ENCODE results near the gene TGM2.

TGM2 gene

DNA sequence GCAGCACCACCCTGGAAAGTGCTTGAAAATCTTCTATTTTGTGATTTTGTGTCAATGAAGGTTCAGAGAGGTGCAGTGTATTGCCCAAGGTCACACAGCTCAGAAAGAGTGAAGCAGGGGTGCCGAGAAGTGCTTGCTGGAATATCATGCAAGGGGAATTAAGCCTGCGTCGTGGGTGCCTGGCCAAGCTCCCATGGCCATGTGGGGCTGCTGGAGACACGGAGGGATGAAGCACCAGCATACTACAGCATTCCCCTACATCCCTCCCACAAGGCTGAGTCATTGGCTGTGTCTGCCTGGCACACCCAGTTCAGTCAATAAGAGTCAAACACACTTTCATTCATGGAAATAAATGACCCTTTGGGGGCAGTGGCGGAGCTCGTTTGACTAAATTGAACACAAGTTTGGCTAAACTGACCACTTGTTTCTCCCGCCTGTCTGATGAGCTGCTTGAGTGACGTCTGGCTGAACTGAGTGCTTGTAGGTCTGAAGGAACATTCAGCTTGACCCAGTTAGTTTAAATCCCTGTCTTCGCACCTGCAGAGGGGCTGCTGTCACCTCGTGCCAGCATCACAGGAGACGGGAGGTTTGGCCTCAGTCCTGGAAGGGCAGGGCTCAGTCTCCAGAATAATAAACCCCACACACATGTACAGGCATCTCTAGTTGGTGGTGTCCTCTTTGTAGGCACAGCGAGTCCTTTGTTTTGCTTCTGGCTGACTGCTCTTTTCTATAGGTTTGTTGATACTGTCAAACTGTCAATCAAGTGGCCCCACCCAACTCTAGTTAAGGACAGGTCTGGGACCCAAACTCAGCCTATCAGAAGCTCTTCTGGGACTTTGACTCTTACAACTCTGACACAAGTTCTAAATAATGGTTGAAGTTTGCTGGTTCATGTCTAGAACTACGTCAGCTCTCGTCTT lies 8.4 kb upstream of the TGM2 start:
- DNase-seq = no peak

DNA sequence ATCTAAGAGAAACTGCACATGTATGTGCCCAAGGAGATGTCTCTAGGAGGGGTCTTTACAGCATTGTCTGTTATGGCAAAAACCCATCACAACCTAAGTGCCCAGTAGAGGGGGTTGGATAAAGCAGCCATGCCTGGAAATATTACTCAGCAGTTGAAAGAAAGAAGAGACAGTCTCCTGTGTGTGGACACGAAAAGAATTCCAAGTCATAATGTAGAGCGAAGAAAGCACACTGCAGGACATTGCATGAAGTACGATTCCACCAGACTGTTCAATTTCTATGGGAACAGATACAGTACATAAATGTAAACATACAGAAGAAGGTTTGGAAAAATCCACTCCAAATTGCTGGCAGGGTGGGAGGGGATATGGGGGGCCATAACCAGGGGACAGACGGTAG lies 7.3 kb upstream of the TGM2 start:
- DNase-seq = no peak

DNA sequence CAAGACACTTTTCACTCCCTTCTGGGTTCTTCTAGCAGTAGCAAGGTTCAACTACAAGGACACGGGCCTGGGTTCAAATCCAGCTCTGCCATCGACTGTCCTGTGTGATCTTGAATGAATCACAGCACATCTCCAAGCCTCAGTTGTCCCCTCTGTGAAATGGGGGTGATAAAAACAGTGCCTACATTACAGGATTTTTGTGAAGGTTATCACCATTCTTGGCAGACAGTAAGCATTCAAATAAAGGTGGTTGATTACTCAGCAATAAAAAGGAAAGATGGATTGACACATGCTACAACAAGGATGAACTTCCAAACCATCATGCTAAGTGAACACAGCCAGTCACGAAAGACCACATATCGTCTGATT lies 6.6 kb upstream of the TGM2 start:
- no peak for DNase-seq

DNA sequence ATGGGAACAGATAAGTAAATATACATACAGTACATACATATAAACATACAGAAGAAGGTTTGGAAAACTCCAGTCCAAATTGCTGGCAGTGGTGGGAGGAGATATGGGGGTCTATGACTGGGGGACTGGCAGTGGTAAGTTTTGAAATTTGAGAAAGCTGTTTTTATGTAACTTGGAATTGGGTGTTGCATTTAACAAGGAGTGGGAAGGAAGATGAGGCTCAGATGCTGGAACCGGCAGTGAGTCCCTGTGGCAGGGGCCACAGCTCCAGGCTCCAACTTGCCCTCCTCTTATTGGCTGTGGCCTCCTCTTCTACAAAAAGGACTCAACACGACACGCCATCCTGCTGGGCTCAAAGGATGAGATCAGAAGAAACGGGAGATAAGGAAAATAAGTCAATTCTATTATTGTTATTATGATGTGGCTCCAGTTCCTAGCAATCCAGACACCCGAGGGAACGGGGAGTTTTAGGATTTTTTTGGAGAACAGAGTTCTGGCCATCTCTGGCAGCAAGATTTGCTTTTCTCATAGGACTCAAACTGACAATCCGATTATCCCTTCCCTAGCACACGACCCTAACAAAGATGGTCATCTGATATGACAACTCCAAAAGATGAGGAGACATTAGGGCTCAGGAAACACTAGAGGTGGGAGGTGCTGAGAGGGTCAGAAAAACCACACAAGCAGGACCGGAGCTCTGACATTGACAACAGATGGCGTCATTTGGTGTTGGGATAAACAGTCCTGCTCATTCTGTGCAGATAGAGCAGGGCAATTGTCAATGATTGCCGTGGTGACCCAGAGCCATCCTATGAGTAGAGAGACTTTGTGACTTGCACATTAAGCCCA lies 6.0 kb upstream of the TGM2 start:
- DNase-seq = no peak

DNA sequence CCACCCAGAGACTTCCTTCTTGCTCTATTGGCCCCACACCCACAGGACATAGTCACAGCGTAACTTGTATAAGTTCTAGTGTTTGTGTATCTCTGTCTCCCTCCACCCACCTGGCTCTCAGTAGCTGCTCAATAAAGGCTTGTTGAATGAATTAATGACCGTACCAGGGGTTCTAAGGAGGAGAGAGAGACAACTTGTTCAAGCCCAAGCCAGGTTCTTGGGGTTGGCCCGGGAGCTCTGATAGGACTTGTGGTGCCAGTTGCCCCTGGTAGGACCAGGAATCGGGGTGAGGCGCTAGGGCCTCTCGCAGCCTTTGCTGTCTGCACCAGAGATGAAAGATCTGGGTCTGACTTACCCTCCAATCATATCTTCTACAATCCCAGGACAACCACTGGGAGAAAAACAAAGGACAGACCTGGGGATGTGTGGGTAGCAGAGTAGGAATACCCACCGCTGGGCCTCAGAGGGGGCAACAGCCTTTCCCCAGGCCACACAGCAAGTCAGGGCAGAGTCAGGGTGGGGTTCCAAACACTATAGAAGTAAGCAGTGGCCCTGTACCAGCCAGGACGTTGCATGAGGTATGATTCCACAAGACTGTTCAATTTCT lies 5.3 kb upstream of the TGM2 start:
- DNase-seq = no peak

DNA sequence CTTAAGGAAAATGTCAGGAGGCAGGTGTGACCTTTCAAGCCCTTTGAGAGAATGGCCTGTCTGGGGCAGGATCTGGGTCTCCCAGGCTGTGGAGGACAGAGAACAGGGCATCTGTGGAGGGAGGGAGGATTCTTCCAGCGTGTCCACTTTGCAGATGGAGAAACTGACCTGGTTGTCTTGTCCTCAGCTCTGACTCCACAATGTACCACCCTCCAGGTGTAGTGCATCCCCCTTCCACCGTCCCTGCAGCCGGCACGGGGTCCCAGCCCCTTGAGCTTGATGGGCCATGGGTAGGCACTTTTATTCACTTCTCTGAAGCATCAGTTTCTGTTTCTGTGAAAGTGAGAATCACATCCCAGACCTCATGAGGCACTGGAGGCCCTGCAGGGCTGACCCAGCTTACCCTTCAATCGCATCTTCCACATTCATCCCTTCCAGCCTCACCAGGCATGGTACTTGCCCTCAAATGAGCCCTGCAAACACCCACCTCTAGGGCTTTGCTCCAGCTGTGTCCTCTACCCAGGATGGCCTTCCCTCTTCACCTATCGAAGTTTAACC lies 4.6 kb upstream of the TGM2 start:
- no peak for DNase-seq

DNA sequence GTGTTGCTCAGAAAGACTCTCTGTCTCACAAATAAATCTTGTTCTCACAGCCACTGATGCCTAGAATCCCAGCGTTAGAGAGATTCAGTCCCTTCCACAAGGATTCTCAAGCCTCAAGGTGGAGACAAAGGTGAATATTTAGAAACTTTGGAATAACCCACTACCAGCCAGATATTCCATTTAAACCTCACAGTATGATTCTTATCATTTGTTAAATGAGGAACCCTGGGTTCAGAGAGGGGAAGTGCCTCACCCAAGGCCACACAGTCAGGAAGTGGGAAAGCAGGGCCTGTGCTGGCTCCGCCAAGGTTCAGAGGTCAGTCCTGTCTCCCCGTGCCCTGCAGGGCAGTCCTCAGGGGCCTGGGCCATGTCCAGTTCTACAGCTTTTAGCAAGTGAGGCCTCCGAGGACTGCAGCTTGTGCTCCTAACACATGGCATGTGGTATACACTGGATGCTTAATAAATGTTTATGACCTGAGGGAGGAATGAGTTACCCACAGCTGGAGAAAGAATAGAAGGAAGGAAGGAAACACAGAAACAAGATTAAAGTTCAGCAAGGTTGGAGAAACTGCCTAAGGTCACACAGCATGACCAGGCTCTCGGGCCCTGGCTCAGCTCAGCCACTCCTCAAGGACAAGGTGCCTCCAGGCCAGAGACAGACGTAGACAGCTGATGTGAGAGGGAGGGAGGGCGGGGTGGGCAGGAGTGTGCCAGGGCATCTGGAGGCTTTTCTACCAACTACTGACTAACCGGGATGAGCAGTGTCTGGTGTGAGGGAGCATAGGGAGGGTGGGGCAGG lies 3.9 kb upstream of the TGM2 start:
- DNase-seq = no peak

DNA sequence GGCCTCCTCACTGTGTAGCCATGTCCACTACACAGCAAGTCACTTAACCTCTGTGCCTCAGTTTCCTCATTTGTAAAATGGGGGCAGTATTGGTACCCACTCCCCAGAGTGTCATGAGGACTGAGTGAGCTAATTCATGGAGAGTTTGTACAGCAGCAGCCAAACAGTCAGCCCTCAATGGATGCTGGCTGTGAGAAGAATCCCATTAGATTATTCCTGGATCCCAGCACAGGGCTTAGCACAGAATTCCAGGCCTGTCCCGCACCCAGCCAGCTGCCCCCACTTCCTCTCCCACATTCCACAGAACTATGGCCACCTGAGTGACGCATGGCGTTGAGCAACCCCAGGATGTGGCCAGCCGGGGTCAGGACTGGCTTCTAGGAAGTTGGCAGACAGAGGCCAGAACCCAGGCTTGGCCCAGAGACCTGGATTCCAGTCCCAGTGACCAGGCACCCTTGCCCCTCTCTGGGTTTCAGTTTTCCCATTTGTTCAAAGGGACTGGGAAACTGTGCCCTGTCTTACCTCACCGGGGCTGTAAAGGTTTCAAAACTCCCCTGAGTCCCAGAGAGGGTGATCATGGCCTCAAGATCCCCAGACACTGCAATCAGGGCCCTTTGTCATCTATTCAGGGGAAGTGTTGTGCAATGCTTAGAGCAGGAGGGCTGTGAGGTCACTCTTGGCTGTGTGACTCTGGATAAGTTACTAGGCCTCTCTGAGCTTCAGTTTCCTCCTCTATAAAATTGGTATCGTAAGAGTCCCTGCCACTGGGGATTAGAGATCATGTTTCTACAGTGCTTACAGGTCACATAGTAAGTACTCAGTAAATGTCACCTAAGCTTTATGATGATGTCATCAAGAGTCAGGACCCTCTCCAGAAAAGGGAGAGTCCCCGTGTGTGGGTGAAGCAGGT lies 3.0 kb upstream of the TGM2 start:
- no peak for DNase-seq

DNA sequence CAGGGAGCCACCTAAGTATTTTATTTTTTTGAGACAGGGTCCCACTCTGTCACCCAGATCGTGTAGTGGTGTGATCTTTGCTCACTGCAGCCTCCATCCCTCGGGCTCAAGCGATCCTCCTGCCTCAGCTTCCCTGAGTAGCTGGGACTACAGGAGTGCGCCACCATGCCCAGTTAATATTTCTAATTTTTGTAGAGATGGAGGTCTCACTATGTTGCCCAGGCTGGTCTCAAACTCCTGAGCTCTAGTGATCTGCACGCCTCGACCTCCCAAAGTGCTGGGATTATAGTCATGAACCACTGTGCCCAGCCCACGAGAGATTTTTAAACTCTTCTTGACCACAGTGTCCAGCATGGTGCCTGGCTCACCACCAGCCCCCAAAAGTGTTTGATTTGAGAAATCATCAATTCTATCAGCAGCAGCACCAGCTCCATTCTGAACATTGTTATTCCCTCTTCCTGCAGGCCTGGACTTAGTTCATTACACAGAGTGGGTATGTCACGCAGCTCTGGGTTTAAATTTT lies 2.3 kb upstream of the TGM2 start:
- no peak for DNase-seq

DNA sequence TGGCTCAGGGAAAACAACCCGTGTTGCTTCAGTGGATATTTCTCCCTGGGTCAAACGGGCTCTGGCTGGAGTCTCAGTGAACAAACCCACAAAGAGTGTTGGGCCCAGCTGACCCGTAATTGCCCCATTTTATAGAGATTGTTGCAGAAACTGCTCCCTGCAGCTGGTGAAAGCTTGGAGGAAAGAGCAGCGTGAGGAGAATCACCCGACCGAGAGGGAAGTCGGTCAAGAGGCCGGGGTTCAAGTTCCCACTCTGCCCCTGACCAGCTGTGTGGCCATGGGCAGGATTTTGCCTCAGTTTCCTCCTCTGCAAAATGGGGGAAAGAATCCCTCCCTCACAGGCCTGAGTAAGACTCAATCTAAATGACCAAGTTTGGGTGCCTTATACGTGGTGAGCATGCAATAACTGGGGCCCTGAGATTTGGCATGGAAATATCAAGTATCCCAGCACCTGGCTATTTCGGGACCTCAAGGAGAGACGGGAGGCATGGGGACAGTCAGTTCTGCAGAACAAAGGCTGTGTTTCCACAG lies 1.7 kb upstream of the TGM2 start:
- DNase-seq = no peak

DNA sequence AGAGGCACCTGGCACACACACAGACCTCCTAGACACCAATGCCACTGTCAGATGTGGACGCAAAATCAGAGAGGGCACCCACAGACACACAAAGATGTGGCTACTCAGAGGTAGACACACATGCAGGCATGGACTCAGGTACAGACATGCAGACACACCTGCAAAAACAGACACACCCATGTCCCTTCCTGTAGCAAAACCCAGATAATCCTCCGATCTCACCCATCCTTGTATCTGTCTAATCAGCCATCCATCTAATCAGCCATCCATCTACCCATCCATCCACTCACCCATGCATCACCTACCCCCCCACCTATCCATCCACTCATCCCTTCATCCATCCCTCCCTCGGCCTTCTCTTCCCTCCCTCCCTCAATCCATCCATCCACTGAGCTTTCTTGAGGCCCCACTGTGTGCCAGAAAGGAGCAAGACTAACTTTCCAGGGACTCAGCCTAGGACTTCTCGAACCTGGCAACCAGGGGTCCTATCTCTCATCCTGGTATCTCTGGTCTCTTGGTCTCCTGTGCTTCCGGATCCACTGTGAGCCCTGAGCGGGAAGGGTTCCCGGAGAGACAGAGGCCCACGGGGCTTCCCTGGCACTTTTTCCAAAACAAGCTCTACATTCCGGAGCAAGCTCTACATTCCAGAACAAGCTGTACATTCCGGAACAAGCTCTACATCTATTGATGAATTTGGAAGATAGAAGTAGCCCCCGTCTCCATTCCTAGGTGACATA lies 1.1 kb upstream of the TGM2 start:
- DNase-seq = no peak

DNA sequence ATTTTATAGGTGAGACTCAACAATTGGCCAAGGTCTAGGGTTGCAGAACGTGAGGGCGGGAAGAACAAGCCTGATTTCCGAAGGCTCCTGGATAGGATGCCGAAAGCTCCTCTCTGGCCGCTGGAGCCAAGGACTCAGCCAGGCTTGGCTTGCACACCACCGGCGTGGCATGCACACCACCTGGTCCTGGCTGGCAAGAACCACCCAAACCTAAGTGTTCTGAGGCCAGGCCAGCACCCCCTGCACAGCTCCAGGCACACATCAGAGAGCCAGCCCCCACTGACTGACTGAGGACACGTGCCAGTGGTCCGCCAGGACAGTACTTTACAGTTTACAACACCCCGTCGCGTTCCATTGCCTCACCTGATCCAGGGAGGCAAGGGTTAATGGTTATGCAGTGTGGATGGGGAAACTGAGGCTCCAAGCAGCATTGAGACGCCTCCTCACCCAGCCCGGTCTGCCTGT lies 414 bp downstream of the TGM2 start:
- DNase-seq = no peak

DNA sequence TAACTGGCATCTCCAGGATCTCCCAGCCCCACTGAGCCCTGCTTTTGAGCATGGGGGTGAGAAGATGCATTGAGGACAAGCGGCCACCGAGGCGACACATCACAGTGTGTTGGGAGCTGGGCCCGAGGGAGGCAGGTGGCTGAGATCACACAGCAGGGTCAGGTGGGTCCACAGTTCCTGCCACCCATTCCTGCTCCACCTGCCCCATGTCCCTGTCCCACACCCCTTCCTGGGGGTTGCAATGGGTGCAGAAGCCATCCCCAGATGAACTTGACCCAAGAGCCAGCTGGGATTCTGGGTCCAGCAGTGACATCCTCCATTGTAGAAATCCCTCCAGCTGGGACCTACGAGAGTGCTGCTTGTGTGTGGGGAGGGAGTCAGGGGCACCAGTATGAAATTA lies 1.0 kb downstream of the TGM2 start:
- DNase-seq = no peak

DNA sequence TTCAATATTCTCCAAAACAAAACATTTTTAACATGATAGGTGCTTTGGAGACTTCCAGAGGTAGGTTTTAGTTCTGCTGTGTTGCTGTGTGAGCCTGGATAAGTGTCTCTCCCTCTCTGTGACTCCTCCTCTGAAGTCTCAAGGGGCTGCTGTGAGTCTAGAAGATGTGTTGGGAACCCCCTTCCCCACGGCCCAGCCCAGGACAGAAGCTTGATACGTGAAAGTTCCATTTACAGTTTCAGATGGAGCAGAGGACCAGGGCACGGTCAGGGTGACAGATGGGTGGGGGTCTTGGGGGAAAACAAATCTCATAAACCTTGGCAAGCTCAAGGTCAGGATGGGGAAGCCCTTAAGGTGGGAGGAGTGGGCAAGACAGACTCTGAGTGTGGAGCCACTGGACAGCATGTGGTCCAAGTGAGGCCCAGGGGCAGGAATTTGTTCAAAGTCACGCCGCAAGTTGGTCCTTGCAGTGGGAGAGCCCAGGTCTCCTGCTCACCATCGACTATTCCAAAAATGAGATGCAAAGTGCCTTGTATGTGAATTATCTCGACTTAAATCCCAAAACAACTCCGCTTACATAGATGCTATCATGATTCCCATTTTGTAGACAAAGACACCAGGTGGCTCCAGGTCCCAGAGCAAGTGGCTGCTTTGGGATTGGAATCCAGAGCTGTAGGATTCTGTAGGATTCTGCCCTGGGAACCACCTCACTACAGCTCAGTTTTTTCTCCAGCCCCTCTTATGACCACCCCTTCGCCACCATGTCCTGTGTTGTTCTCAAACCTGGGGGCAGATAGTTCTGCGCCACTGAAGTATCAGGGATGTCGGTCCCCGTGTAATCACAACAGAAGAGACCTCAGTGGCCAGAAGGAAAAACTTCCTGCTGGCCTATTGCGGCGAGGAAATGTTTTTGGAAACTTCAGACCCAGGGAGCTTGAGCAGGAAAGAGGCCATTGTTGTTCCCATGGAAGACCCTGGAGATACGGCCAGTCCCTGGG lies 1.9 kb downstream of the TGM2 start:
- no peak for DNase-seq

DNA sequence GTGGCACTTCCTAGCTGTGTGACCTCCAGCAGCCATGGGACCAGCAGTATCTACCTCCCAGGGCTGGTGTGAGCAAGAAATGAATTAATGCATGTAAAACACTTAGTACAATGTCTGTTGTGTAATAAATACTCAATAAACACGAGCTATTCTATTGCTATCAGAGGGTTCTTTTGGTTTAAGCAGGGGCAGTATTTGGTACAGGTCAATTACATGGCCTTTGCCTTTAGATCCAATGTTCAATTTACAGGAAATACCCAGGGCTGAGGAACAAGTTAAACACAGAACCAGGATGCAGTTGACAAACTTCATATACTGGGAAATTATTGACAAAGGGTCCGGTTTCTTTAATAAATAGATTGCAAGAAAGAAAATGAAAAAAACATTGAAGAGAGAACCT lies 2.9 kb downstream of the TGM2 start:
- DNase-seq = no peak

DNA sequence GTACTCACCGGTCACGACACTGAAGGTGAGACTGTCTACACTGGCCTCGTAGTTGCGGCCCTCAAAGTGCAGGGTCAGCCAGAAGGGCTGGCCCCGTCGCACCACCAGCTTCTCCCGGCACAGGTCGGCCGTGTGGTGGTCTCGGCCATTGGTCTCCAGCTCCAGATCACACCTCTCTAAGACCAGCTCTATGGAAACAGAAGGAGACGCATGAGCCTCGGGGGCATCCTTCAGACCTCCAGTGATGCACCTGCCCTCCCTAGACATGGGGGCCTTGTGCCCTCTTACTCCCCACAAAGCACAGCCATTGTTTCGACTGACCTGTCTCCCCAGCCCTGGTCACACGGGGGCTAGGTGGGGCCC lies 3.7 kb downstream of the TGM2 start:
- DNase-seq = no peak

DNA sequence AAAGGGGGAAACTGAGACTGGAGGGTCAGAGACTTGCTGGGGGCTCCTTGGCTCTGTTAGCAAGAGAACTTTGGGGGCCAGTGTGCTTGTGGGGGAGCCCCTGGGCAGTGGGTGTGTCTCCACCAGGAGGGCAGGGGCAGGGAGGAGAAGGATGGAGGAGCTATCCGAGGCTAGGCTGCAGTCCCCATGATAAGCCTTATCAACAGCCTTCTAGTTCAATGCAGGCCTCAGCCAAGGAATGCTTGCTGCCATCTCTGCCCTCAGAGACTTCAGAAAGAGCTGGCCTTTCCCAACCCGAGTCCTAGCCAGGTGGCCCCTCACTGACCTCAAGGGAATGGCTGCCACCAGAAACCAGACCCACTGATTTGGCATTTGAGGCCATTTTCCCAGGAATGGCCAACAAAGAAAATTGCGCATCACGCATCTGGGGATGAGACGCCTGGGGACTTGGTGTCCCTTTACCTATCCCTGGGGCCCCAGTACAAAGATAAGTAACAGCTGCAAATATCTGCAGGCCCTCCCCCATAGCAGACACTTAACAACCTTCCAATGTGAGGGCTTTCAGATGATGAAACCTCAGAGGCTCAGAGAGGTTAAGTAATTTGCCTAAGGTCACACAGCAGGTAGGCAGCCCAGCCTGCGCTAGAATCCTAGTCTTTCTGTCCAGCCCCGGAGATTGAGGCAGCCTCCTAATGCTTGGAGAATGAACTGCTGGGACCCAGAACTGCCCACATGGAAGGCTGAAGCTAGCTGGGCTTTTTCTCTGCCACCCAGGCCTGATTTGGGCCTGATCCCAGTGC lies 4.9 kb downstream of the TGM2 start:
- no peak for DNase-seq

DNA sequence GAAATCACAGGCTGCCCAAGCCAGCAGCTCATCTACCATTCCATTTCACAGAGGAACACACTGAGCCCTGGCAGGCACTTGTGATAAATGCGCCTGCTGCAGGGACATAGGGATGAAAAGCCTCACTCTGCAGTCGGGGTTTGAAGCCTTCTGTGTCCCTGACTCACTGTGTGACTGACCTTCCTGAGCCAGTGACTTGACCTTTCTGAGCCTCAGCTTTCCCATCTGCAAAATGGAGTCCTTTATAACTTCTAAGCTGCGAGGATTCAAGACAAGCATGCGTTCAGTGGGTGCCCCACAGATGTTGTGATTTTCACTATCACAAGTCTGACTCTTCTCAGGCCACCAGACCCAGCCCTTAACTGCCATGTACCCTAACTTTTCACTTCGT lies 5.5 kb downstream of the TGM2 start:
- DNase-seq = no peak

Measured in COR-L47 (cell line).